GM21576 (cell line): ENCODE data around the gene RAD1.

Experiments
- ATAC-seq: cut with Tn5 transposase; IDR thresholded peaks from one replicate; pipeline ENCODE4 v1.9.1; 2021; ENCODE audit warnings: mild to moderate bottlenecking, moderate library complexity; ENCODE audit not compliant: unreplicated experiment

RAD1 gene

GRCh38 chr5:34867660-34868059 lies 47.6 kb downstream of the RAD1 start:
- ATAC-seq, result no peak

DNA sequence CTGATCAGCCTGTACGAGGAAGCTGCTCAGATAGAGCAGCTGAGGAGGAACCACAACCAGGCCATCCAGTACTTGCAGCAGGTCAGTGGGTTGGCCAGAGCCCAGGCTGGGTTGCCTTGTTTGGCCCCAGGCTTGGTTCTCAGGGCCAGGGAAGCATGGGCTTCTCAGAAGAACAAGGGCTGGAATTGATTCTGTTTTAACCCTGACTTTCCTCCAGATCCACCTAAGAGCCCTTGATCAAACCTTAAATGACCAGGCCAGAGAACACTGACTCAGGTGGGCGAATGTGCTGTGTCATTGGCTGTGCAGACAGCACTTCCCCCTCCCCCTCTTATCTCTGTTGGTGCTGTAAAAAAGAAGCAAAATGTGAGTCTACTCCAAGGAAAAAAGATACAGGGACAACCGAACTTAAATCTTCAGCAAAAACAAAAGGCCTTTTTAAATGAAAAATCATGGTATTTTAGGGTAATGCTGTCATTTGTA lies 48.3 kb downstream of the RAD1 start:
- ATAC-seq, result no peak

- ATAC-seq, result no peak
These were observed 50.2 kb downstream of the RAD1 start for GRCh38 chr5:34865091-34865490.

DNA sequence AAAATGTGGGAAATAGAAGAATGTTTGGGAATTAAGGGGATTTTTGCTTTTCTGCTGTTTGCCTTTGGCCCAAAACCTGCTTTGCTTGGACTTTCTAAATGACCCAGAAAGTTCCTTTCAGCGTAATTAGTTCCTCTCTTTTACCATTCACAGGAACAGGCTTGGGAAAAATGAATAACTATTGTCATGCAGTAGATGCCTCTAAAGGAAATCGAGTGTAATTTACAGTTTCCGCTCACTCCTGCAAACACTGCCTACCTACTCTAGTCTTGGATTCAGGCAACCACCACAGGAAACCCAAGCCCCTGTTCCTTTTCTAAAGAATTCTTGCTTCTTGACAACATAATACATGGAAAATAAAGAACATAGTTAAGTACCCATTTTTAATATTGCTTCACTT lies 51.4 kb downstream of the RAD1 start:
- no peak for ATAC-seq

- ATAC-seq, result no peak
These were observed 56.1 kb downstream of the RAD1 start for GRCh38 chr5:34859253-34859652.

DNA sequence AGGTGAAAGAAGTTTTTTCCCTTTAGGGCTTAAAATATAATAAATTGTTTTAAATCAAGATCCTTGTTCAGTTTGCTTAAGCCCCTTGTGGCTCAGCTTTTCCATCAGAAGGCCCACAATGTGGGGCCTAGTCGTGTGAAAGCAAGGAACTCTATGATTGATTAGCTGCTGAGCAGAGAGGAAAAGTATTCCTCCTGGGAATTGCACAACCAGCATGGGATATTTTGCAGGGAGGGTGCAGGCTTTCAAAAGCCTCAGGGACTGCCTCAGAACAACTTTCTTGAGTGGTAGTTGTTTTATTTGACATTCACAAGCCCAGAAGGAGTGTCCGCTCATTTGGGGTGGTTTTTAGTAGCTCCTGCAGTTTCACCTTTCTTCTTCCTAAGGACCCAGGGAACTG lies 56.5 kb downstream of the RAD1 start:
- ATAC-seq, result no peak

GRCh38 chr5:34857894-34858293 lies 57.4 kb downstream of the RAD1 start:
- ATAC-seq, result no peak

- no peak for ATAC-seq
These were observed 58.1 kb downstream of the RAD1 start for GRCh38 chr5:34857161-34857560.
